ENCODE data around the gene UBE2O.

UBE2O gene

DNA sequence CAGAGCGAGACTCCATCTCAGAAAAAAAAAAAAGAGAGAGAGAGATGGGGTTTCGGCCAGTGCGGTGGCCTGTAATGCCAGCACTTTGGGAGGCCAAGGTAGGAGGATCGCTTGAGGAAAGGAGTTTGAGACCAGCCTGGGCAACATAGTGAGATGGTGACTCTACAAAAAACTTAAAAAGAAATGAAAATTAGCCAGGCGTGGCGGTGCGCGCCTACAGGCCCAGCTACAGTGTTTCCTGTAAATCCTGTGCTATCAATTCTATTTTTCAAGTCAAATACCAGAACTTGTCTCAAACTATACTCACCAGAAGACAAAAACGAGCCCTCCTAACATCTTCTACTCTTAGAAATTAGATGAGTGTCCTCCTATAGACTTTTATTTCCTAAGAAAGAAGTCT is 19.3 kb downstream of the UBE2O start:
- Histone ChIP-seq H3K27me3 (ENCODE audit: insufficient read depth, low read length, poor library complexity) (no peaks in the 10 kb centered on the region), H3K4me2 (ENCODE audit: insufficient read depth, low read length) (no peak overlapping the region)
- no peak for ATAC-seq (ENCODE audit: insufficient read depth, low read depth)

DNA sequence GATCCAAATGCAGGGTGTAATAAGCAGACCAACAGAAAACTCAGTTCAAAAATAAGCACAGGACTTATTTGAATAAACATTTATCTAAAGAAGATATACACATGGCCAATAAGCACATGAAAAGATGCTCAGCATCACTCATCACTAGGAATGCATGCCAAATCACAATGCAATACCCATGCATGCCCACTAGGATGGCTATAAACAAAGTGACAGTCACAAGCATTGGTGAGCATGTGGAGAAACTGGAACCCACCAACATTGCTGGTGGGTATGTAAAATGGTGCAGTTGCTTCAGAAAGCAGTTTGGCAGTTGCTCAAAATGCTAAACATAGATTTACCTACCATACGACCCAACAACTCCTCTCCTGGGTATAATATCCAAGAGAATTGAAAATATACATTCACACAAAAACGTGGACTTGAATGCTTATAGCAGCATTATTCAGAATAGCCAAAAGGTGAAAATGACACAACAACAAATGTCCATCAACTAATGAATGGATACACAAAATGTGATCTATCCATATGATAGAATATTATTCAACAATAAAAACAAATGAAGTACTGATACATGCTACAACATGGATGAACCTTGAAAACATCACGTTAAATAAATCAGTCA is 20.1 kb downstream of the UBE2O start:
- no peak for DNase-seq

More for the DNA sequence above, 19.3 kb downstream of the UBE2O start:
- no peaks in the 10 kb centered on the region for H3K9me3 ChIP-seq (ENCODE audit: insufficient read depth, low read length, severe bottlenecking)
- no peak for TF ChIP-seq EZH2 (IDR thresholded peaks at IDR 0.05; ENCODE audit: borderline replicate concordance, low read depth, low read length, severe bottlenecking)
- TF ChIP-seq, protein P1, sequence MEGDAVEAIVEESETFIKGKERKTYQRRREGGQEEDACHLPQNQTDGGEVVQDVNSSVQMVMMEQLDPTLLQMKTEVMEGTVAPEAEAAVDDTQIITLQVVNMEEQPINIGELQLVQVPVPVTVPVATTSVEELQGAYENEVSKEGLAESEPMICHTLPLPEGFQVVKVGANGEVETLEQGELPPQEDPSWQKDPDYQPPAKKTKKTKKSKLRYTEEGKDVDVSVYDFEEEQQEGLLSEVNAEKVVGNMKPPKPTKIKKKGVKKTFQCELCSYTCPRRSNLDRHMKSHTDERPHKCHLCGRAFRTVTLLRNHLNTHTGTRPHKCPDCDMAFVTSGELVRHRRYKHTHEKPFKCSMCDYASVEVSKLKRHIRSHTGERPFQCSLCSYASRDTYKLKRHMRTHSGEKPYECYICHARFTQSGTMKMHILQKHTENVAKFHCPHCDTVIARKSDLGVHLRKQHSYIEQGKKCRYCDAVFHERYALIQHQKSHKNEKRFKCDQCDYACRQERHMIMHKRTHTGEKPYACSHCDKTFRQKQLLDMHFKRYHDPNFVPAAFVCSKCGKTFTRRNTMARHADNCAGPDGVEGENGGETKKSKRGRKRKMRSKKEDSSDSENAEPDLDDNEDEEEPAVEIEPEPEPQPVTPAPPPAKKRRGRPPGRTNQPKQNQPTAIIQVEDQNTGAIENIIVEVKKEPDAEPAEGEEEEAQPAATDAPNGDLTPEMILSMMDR (IDR thresholded peaks at IDR 0.05; ENCODE audit: borderline replicate concordance, extremely low read depth, low read length, poor library complexity, severe bottlenecking) = no peak
- peaks cover 6% of the 10 kb centered on the region; the same call in 1 of the 2 replicates for H3K36me3 ChIP-seq (ENCODE audit: insufficient read depth, low read length)
- no peak overlapping the region for H3K27ac ChIP-seq (ENCODE audit: low read length)
- H3K4me3 ChIP-seq (ENCODE audit: low read depth in 1 of 2, low read length in 2 of 2) = no peak overlapping the region
- H3K4me1 ChIP-seq (ENCODE audit: insufficient read depth, low read length) = no peaks in the 10 kb centered on the region
- H2AFZ ChIP-seq (ENCODE audit: low read depth, low read length) = no peak overlapping the region
- no peak for DNase-seq
- peaks cover 56% of the 10 kb centered on the region for H4K20me1 ChIP-seq (ENCODE audit: insufficient read depth, low read length)
- no peak overlapping the region for H3K9ac ChIP-seq (ENCODE audit: low read depth, low read length)
- H3K79me2 ChIP-seq (ENCODE audit: insufficient read depth, low read length) = peaks cover 86% of the 10 kb centered on the region

GRCh38 chr17:76432004-76432403 is 20.9 kb downstream of the UBE2O start:
- H3K27me3 ChIP-seq (ENCODE audit: insufficient read depth, low read length, poor library complexity) = no peaks in the 10 kb centered on the region
- no peak overlapping the region for H3K4me2 ChIP-seq (ENCODE audit: insufficient read depth, low read length)
- DNase-seq (no peak), ATAC-seq (ENCODE audit: insufficient read depth, low read depth) (no peak)
- H3K36me3 ChIP-seq (ENCODE audit: insufficient read depth, low read length) = peaks cover 6% of the 10 kb centered on the region; the same call in 1 of the 2 replicates
- H3K4me3 ChIP-seq (ENCODE audit: low read depth in 1 of 2, low read length in 2 of 2) = no peak overlapping the region
- no peak overlapping the region for H3K9ac ChIP-seq (ENCODE audit: low read depth, low read length)
- H3K4me1 ChIP-seq (ENCODE audit: insufficient read depth, low read length) = no peaks in the 10 kb centered on the region
- no peaks in the 10 kb centered on the region for H3K9me3 ChIP-seq (ENCODE audit: insufficient read depth, low read length, severe bottlenecking)
- TF ChIP-seq, protein P1 (IDR thresholded peaks at IDR 0.05; ENCODE audit: borderline replicate concordance, extremely low read depth, low read length, poor library complexity, severe bottlenecking) = no peak
- TF ChIP-seq EZH2 (IDR thresholded peaks at IDR 0.05; ENCODE audit: borderline replicate concordance, low read depth, low read length, severe bottlenecking) = no peak
- peaks cover 83% of the 10 kb centered on the region for H3K79me2 ChIP-seq (ENCODE audit: insufficient read depth, low read length)
- H2AFZ ChIP-seq (ENCODE audit: low read depth, low read length) = no peak overlapping the region
- H3K27ac ChIP-seq (ENCODE audit: low read length) = no peak overlapping the region
- H4K20me1 ChIP-seq (ENCODE audit: insufficient read depth, low read length) = peaks cover 44% of the 10 kb centered on the region

More for the DNA sequence above, 20.1 kb downstream of the UBE2O start:
- Histone ChIP-seq H3K9ac (ENCODE audit: low read depth, low read length) (no peak overlapping the region), H3K79me2 (ENCODE audit: insufficient read depth, low read length) (peaks cover 83% of the 10 kb centered on the region), H3K27ac (ENCODE audit: low read length) (no peak overlapping the region), H3K36me3 (ENCODE audit: insufficient read depth, low read length) (peaks cover 6% of the 10 kb centered on the region; the same call in 1 of the 2 replicates), H3K27me3 (ENCODE audit: insufficient read depth, low read length, poor library complexity) (no peaks in the 10 kb centered on the region), H2AFZ (ENCODE audit: low read depth, low read length) (no peak overlapping the region), H4K20me1 (ENCODE audit: insufficient read depth, low read length) (peaks cover 48% of the 10 kb centered on the region), H3K9me3 (ENCODE audit: insufficient read depth, low read length, severe bottlenecking) (no peaks in the 10 kb centered on the region), H3K4me1 (ENCODE audit: insufficient read depth, low read length) (no peaks in the 10 kb centered on the region), H3K4me3 (ENCODE audit: low read depth in 1 of 2, low read length in 2 of 2) (no peak overlapping the region), H3K4me2 (ENCODE audit: insufficient read depth, low read length) (no peak overlapping the region)
- no peak for TF ChIP-seq EZH2 (IDR thresholded peaks at IDR 0.05; ENCODE audit: borderline replicate concordance, low read depth, low read length, severe bottlenecking)
- TF ChIP-seq, protein P1 (IDR thresholded peaks at IDR 0.05; ENCODE audit: borderline replicate concordance, extremely low read depth, low read length, poor library complexity, severe bottlenecking) = peak; percentile 63
- ATAC-seq (ENCODE audit: insufficient read depth, low read depth) = peak; percentile 53; the same call in 1 of the 3 replicates
